HepG2 (cell line): ENCODE results near the gene TCOF1. TPM values are rescaled to one million over a fixed set of nuclear protein-coding genes. Genes with fewer than 3 reads are reported as not detected.

Source experiments
- ATRX ChIP-seq: sonication (generic); formaldehyde crosslinking; IDR thresholded peaks from 2 replicates; pipeline ENCODE4 v1.4.0; 2020; ENCODE audit warnings: missing genetic modification reagents, borderline replicate concordance
- MAFF ChIP-seq: IDR thresholded peaks from 2 replicates; pipeline ENCODE4 v1.6.1; 2011; ENCODE audit warnings: low read depth, low read length, improper control_type of control experiment
- MXI1 ChIP-seq: IDR thresholded peaks from 3 replicates; pipeline ENCODE4 v1.6.1; 2012; ENCODE audit warnings: low read depth, low read length, inconsistent platforms, borderline replicate concordance
- NFYB ChIP-seq: sonication (generic); formaldehyde crosslinking; IDR thresholded peaks from 2 replicates; pipeline ENCODE4 v1.4.0; 2020; ENCODE audit warnings: missing genetic modification reagents
- NR2F2 ChIP-seq: IDR thresholded peaks from 2 replicates; pipeline ENCODE4 v1.6.1; 2012; ENCODE audit warnings: low read depth, inconsistent platforms, borderline replicate concordance
- RAD21 ChIP-seq: fragments of 450-650 bp; formaldehyde crosslinking; IDR thresholded peaks from 2 replicates; pipeline ENCODE4 v1.5.0; 2020; ENCODE audit warnings: mild to moderate bottlenecking
- SMAD9 ChIP-seq: sonication (generic); formaldehyde crosslinking; IDR thresholded peaks from 2 replicates; pipeline ENCODE4 v1.5.1; 2020; ENCODE audit warnings: mild to moderate bottlenecking, missing genetic modification reagents
- ZNF792 ChIP-seq: IDR thresholded peaks from 2 replicates; pipeline ENCODE4 v1.6.1; 2016
- ZNF841 ChIP-seq: sonication (generic); formaldehyde crosslinking; IDR thresholded peaks from 2 replicates; pipeline ENCODE4 v1.8.1; 2023; ENCODE audit warnings: missing genetic modification reagents, borderline replicate concordance
- ZSCAN30 ChIP-seq: sonication (generic); formaldehyde crosslinking; IDR thresholded peaks from 2 replicates; pipeline ENCODE4 v1.5.0; 2020; ENCODE audit warnings: mild to moderate bottlenecking, missing genetic modification reagents
- polyA plus RNA-seq, 8 experiments: library from polyadenylated mRNA; depleted of rRNA in 3 of 8; stranded (reverse) in 7 of 8; unstranded in 1 of 8; fragments of >200 nt; fragmentation: Illumina TruSeq in 4 of 8; extraction: Trizol in 4 of 8; gene quantifications; 2 replicates each; pipeline versions ENCODE4 v1.2.1 to v1.2.3, GENCODE V29; 2011 to 2016; ENCODE audit warnings: low read depth in 4 of 8, missing spikeins in 1 of 8, mixed read lengths in 1 of 8; ENCODE audit not compliant: insufficient read depth in 1 of 8
- total RNA-seq, 5 experiments: library from RNA; depleted of rRNA; stranded (reverse); fragments of >200 nt; fragmentation: Illumina TruSeq; extraction: Trizol; gene quantifications; 2 replicates each; pipeline ENCODE4 v1.2.3, GENCODE V29; 2016; ENCODE audit warnings: low read depth in 1 of 5
- TF ChIP-seq, protein P1 (sequence below): sonication (generic); formaldehyde crosslinking; IDR thresholded peaks from 2 replicates; pipeline ENCODE4 v1.5.1; 2020; ENCODE audit warnings: missing genetic modification reagents, mild to moderate bottlenecking, borderline replicate concordance
- TF ChIP-seq, protein P2 (sequence below): IDR thresholded peaks from 2 replicates; pipeline ENCODE4 v1.6.1; 2016
- TF ChIP-seq, protein P3 (sequence below): sonication (generic); formaldehyde crosslinking; conservative IDR thresholded peaks from 2 replicates; pipeline ENCODE4 v1.4.0; 2020; ENCODE audit warnings: missing genetic modification reagents
- TF ChIP-seq, protein P4 (sequence below): sonication (generic); formaldehyde crosslinking; IDR thresholded peaks from 2 replicates; pipeline ENCODE4 v1.8.1; 2023; ENCODE audit warnings: mild to moderate bottlenecking, missing genetic modification reagents, borderline replicate concordance
- TF ChIP-seq, protein P5 (sequence below): sonication (generic); formaldehyde crosslinking; conservative IDR thresholded peaks from 2 replicates; pipeline ENCODE4 v1.8.0; 2022; ENCODE audit warnings: missing genetic modification reagents
- TF ChIP-seq, protein P6 (sequence below): sonication (generic); formaldehyde crosslinking; IDR thresholded peaks from 2 replicates; pipeline ENCODE4 v1.4.0; 2020; ENCODE audit warnings: mild to moderate bottlenecking, missing genetic modification reagents
- TF ChIP-seq, protein P7 (sequence below): sonication (generic); formaldehyde crosslinking; IDR thresholded peaks from 2 replicates; pipeline ENCODE4 v1.5.0; 2020; ENCODE audit warnings: mild to moderate bottlenecking, missing genetic modification reagents

Gene TCOF1
- total and polyA plus RNA-seq, 2 of the 13 experiments (the other 11 are each of a cell fraction or from before 2014, with no cell fraction given): 10.1 to 41.6 TPM

DNA sequence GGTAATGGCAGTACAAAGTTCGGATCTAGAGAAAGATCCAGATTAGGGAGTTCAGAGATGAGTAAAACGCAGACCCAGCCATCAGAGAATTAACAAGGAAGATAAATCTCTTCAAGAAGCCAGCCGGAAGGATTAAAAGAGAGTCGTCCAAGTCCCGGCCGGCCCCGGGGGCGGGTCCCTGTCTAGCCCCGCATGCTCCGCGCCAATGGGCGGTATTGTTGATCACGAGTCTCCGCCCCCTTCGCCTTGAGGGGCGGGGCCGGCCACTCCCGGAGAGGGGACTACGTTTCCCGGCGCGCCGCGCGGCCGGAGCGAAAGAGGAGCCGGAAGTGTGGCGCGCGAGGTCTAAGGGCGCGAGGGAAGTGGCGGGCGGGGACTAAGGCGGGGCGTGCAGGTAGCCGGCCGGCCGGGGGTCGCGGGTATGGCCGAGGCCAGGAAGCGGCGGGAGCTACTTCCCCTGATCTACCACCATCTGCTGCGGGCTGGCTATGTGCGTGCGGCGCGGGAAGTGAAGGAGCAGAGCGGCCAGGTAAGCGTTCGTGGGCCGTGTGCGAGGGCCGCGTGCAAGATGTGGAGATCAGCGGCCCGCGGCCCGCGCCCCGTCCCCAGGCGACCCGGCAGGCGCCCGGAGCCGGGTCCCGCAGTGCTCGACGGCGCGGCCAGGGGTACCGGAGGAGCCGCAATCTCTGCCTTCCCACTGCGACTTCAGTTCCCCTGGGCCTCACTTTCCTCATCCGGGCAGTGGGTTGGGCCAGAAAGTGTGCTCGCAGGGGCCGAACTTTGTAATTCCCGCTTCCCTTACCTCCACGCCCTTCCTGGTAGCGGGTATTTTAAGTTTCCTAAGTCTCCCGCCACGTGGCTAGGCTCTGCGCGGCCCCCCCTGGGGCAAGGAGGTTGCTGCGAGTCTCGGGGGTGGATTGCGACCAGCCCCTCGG is at the start of gene TCOF1 (continued):
- TF ChIP-seq, protein P1, sequence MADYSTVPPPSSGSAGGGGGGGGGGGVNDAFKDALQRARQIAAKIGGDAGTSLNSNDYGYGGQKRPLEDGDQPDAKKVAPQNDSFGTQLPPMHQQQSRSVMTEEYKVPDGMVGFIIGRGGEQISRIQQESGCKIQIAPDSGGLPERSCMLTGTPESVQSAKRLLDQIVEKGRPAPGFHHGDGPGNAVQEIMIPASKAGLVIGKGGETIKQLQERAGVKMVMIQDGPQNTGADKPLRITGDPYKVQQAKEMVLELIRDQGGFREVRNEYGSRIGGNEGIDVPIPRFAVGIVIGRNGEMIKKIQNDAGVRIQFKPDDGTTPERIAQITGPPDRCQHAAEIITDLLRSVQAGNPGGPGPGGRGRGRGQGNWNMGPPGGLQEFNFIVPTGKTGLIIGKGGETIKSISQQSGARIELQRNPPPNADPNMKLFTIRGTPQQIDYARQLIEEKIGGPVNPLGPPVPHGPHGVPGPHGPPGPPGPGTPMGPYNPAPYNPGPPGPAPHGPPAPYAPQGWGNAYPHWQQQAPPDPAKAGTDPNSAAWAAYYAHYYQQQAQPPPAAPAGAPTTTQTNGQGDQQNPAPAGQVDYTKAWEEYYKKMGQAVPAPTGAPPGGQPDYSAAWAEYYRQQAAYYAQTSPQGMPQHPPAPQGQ (CRISPR knock-in tag): no peak
- peak; percentile 14; the same call in 1 of the 2 replicates for TF ChIP-seq RAD21 (CRISPR knock-in tag)
- TF ChIP-seq, protein P2, sequence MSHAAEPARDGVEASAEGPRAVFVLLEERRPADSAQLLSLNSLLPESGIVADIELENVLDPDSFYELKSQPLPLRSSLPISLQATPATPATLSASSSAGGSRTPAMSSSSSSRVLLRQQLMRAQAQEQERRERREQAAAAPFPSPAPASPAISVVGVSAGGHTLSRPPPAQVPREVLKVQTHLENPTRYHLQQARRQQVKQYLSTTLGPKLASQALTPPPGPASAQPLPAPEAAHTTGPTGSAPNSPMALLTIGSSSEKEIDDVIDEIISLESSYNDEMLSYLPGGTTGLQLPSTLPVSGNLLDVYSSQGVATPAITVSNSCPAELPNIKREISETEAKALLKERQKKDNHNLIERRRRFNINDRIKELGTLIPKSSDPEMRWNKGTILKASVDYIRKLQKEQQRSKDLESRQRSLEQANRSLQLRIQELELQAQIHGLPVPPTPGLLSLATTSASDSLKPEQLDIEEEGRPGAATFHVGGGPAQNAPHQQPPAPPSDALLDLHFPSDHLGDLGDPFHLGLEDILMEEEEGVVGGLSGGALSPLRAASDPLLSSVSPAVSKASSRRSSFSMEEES (CRISPR knock-in tag): peak; percentile 43; the same call in 1 of the 2 replicates
- no peak for TF ChIP-seq ZSCAN30
- TF ChIP-seq MAFF: no peak
- TF ChIP-seq, protein P3, sequence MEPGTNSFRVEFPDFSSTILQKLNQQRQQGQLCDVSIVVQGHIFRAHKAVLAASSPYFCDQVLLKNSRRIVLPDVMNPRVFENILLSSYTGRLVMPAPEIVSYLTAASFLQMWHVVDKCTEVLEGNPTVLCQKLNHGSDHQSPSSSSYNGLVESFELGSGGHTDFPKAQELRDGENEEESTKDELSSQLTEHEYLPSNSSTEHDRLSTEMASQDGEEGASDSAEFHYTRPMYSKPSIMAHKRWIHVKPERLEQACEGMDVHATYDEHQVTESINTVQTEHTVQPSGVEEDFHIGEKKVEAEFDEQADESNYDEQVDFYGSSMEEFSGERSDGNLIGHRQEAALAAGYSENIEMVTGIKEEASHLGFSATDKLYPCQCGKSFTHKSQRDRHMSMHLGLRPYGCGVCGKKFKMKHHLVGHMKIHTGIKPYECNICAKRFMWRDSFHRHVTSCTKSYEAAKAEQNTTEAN (CRISPR knock-in tag): no peak
- TF ChIP-seq, protein P4, sequence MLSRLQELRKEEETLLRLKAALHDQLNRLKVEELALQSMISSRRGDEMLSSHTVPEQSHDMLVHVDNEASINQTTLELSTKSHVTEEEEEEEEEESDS (CRISPR knock-in tag): no peak
- 0 out of 2 replicates have a peak, but pooled peaks have one; percentile 42 for TF ChIP-seq ZNF841 (CRISPR knock-in tag)
- TF ChIP-seq, protein P5, sequence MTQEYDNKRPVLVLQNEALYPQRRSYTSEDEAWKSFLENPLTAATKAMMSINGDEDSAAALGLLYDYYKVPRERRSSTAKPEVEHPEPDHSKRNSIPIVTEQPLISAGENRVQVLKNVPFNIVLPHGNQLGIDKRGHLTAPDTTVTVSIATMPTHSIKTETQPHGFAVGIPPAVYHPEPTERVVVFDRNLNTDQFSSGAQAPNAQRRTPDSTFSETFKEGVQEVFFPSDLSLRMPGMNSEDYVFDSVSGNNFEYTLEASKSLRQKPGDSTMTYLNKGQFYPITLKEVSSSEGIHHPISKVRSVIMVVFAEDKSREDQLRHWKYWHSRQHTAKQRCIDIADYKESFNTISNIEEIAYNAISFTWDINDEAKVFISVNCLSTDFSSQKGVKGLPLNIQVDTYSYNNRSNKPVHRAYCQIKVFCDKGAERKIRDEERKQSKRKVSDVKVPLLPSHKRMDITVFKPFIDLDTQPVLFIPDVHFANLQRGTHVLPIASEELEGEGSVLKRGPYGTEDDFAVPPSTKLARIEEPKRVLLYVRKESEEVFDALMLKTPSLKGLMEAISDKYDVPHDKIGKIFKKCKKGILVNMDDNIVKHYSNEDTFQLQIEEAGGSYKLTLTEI (CRISPR knock-in tag): no peak
- TF ChIP-seq NFYB (CRISPR knock-in tag): peak; percentile 56
- no peak for TF ChIP-seq ATRX (CRISPR knock-in tag)
- no peak for TF ChIP-seq NR2F2
- TF ChIP-seq SMAD9 (CRISPR knock-in tag): no peak
- TF ChIP-seq, protein P6, sequence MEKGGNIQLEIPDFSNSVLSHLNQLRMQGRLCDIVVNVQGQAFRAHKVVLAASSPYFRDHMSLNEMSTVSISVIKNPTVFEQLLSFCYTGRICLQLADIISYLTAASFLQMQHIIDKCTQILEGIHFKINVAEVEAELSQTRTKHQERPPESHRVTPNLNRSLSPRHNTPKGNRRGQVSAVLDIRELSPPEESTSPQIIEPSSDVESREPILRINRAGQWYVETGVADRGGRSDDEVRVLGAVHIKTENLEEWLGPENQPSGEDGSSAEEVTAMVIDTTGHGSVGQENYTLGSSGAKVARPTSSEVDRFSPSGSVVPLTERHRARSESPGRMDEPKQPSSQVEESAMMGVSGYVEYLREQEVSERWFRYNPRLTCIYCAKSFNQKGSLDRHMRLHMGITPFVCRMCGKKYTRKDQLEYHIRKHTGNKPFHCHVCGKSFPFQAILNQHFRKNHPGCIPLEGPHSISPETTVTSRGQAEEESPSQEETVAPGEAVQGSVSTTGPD (CRISPR knock-in tag): no peak
- TF ChIP-seq ZNF792: no peak
- TF ChIP-seq, protein P7, sequence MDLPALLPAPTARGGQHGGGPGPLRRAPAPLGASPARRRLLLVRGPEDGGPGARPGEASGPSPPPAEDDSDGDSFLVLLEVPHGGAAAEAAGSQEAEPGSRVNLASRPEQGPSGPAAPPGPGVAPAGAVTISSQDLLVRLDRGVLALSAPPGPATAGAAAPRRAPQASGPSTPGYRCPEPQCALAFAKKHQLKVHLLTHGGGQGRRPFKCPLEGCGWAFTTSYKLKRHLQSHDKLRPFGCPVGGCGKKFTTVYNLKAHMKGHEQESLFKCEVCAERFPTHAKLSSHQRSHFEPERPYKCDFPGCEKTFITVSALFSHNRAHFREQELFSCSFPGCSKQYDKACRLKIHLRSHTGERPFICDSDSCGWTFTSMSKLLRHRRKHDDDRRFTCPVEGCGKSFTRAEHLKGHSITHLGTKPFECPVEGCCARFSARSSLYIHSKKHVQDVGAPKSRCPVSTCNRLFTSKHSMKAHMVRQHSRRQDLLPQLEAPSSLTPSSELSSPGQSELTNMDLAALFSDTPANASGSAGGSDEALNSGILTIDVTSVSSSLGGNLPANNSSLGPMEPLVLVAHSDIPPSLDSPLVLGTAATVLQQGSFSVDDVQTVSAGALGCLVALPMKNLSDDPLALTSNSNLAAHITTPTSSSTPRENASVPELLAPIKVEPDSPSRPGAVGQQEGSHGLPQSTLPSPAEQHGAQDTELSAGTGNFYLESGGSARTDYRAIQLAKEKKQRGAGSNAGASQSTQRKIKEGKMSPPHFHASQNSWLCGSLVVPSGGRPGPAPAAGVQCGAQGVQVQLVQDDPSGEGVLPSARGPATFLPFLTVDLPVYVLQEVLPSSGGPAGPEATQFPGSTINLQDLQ (CRISPR knock-in tag): no peak
- TF ChIP-seq MXI1: peak; percentile 99
